ENCODE data around the gene RSF1. TPM values are rescaled to one million over a fixed set of nuclear protein-coding genes. Genes with fewer than 3 reads are reported as not detected.

Gene RSF1
- total RNA-seq, 1 donor = 36.9 TPM

DNA sequence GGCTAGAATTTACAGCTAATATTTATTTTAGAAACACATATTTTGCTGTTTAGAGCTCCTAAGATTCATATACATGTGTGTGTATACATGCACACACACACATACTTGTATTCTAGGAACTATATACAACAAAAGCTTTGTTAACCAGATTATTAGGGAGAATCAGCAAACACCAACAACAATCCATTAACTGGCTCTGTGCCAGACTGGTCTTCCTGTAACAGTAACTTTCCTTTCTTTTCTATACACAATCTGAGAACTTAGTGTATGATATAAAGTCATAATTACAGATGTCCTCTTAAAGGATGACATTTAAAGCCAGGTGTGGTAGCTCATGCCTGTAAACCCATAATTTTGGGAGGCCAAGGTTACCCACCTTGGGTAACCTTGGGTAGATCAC is 133.4 kb downstream of the RSF1 start:
- no peaks in the 10 kb centered on the region for H3K9me3 ChIP-seq (ENCODE audit: low read depth, low read length)
- no peak overlapping the region for H3K4me3 ChIP-seq (ENCODE audit: insufficient read depth, low read length)
- no peak overlapping the region for H3K4me2 ChIP-seq (ENCODE audit: insufficient read depth, low read length)
- no peak for DNase-seq (ENCODE audit: insufficient read length, low spot score, missing footprints)
- no peak overlapping the region for H3K27ac ChIP-seq (ENCODE audit: low read depth, low read length)
- H2AFZ ChIP-seq (ENCODE audit: low read length) = no peak overlapping the region
- H3K79me2 ChIP-seq (ENCODE audit: insufficient read depth, low read length) = no peaks in the 10 kb centered on the region
- no peaks in the 10 kb centered on the region for H4K20me1 ChIP-seq (ENCODE audit: insufficient read depth, low read length)
- TF ChIP-seq, protein P1, sequence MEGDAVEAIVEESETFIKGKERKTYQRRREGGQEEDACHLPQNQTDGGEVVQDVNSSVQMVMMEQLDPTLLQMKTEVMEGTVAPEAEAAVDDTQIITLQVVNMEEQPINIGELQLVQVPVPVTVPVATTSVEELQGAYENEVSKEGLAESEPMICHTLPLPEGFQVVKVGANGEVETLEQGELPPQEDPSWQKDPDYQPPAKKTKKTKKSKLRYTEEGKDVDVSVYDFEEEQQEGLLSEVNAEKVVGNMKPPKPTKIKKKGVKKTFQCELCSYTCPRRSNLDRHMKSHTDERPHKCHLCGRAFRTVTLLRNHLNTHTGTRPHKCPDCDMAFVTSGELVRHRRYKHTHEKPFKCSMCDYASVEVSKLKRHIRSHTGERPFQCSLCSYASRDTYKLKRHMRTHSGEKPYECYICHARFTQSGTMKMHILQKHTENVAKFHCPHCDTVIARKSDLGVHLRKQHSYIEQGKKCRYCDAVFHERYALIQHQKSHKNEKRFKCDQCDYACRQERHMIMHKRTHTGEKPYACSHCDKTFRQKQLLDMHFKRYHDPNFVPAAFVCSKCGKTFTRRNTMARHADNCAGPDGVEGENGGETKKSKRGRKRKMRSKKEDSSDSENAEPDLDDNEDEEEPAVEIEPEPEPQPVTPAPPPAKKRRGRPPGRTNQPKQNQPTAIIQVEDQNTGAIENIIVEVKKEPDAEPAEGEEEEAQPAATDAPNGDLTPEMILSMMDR (IDR thresholded peaks at IDR 0.05; ENCODE audit: extremely low read depth, low read depth, low read length) = no peak
- H3K4me1 ChIP-seq (ENCODE audit: insufficient read depth, low read length) = no peaks in the 10 kb centered on the region
- peaks cover 60% of the 10 kb centered on the region for H3K36me3 ChIP-seq (ENCODE audit: insufficient read depth, low read length)
- H3K27me3 ChIP-seq (ENCODE audit: insufficient read depth, low read length) = no peaks in the 10 kb centered on the region

DNA sequence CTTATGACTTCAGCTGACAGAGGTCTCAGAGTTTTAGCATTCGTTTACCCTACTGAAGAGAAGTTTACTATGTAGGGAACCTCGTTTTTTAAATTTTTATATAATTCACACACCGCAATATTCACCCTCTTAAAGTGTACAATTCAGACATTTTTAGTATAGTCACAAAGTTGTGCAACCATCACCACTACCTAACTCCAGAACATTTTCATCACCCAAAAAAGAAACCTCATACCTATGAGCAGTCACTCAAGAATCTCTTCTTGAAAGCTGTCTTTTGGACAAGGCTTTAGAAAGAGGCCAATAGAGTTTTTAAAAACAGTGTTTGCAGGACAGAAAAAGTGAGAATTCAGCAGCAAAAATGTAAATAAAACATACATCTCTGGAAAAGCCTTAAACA is 143.4 kb downstream of the RSF1 start:
- DNase-seq (ENCODE audit: insufficient read length, low spot score, missing footprints) = no peak
- H3K4me1 ChIP-seq (ENCODE audit: insufficient read depth, low read length) = peaks cover 7% of the 10 kb centered on the region
- H3K4me2 ChIP-seq (ENCODE audit: insufficient read depth, low read length) = no peak overlapping the region
- no peak overlapping the region for H3K27ac ChIP-seq (ENCODE audit: low read depth, low read length)
- no peaks in the 10 kb centered on the region for H3K27me3 ChIP-seq (ENCODE audit: insufficient read depth, low read length)
- H3K9me3 ChIP-seq (ENCODE audit: low read depth, low read length) = no peaks in the 10 kb centered on the region
- no peak overlapping the region for H2AFZ ChIP-seq (ENCODE audit: low read length)
- peaks cover 33% of the 10 kb centered on the region for H3K36me3 ChIP-seq (ENCODE audit: insufficient read depth, low read length)
- TF ChIP-seq, protein P1 (IDR thresholded peaks at IDR 0.05; ENCODE audit: extremely low read depth, low read depth, low read length) = no peak
- H3K4me3 ChIP-seq (ENCODE audit: insufficient read depth, low read length) = no peak overlapping the region
- no peaks in the 10 kb centered on the region for H3K79me2 ChIP-seq (ENCODE audit: insufficient read depth, low read length)
- no peaks in the 10 kb centered on the region for H4K20me1 ChIP-seq (ENCODE audit: insufficient read depth, low read length)

DNA sequence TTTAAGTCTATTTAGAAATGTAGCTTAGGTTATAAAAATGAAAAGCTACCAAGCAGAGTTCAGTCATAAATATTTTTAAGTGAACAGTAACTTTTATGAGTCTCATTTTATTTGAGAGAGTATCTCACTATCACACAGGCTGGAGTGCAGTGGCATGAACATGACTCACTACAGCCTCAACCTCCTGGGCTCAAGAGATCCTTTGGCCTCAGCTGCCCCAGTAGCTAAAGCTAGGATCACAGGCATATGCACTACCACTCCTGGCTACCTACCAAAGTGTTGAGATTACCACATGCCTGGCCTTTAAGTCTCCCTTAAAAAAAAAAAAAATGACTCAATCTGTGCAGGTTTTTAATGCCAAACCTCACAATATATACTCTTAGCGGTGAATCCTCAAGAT is 148.3 kb downstream of the RSF1 start:
- peak overlapping the region; percentile 31 for H3K27ac ChIP-seq (ENCODE audit: low read depth, low read length)

DNA sequence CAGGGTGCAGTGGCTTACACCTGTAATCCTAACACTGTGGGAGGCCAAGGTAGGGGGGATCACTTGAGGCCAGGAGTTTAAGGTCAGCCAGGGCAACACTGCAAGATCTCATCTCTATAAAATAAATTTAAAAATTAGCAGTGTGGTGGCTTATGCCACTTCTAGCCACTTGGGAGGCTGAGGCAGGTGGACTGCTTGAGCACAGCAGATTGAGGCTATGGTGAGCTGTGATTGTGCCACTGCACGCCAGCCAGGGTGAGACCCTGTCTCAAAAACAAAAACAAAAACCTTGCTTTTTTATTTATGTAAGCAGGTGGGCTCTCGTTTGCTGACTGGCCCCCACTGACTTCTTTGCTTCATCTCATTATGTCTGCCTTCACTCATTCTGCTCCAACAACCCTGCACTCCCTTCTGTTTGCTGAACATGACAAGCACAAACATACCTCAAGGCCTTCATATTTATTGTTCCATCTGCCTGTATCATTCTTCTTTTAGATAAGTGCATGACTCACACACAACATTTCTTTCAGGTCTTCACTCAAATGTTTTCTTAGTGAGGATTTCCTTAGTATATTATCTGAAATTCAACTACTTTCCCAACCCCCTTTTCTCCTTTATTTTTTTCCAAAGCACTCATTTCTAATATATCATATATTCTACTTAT is 150.5 kb downstream of the RSF1 start:
- no peak overlapping the region for H3K4me2 ChIP-seq (ENCODE audit: insufficient read depth, low read length)
- H3K79me2 ChIP-seq (ENCODE audit: insufficient read depth, low read length) = no peaks in the 10 kb centered on the region
- no peak overlapping the region for H2AFZ ChIP-seq (ENCODE audit: low read length)
- no peak for DNase-seq (ENCODE audit: insufficient read length, low spot score, missing footprints)
- no peak overlapping the region for H3K27ac ChIP-seq (ENCODE audit: low read depth, low read length)
- H4K20me1 ChIP-seq (ENCODE audit: insufficient read depth, low read length) = no peaks in the 10 kb centered on the region
- peaks cover 33% of the 10 kb centered on the region for H3K4me1 ChIP-seq (ENCODE audit: insufficient read depth, low read length)
- H3K4me3 ChIP-seq (ENCODE audit: insufficient read depth, low read length) = no peak overlapping the region
- TF ChIP-seq, protein P1 (IDR thresholded peaks at IDR 0.05; ENCODE audit: extremely low read depth, low read depth, low read length) = no peak
- no peaks in the 10 kb centered on the region for H3K9me3 ChIP-seq (ENCODE audit: low read depth, low read length)
- H3K36me3 ChIP-seq (ENCODE audit: insufficient read depth, low read length) = peaks cover 27% of the 10 kb centered on the region
- H3K27me3 ChIP-seq (ENCODE audit: insufficient read depth, low read length) = no peaks in the 10 kb centered on the region

More for the DNA sequence above, 148.3 kb downstream of the RSF1 start:
- Histone ChIP-seq H3K9me3 (ENCODE audit: low read depth, low read length) (no peaks in the 10 kb centered on the region), H3K36me3 (ENCODE audit: insufficient read depth, low read length) (peaks cover 42% of the 10 kb centered on the region), H3K4me3 (ENCODE audit: insufficient read depth, low read length) (no peak overlapping the region), H4K20me1 (ENCODE audit: insufficient read depth, low read length) (no peaks in the 10 kb centered on the region), H3K27me3 (ENCODE audit: insufficient read depth, low read length) (no peaks in the 10 kb centered on the region), H2AFZ (ENCODE audit: low read length) (no peak overlapping the region), H3K4me1 (ENCODE audit: insufficient read depth, low read length) (peaks cover 33% of the 10 kb centered on the region), H3K4me2 (ENCODE audit: insufficient read depth, low read length) (no peak overlapping the region), H3K79me2 (ENCODE audit: insufficient read depth, low read length) (no peaks in the 10 kb centered on the region)
- DNase-seq (ENCODE audit: insufficient read length, low spot score, missing footprints) = peak; percentile 78
- TF ChIP-seq, protein P1 (IDR thresholded peaks at IDR 0.05; ENCODE audit: extremely low read depth, low read depth, low read length) = no peak

Data from osteoblast (primary cell).